ENCODE results near the gene STK35. TPM values are rescaled to one million over a fixed set of nuclear protein-coding genes. Genes with fewer than 3 reads are reported as not detected.

The STK35 gene
- total and polyA plus RNA-seq, 2 experiments from 2014 or later = 14.2 to 59.7 TPM

GRCh38 chr20:2139736-2140135, 38.1 kb downstream of the STK35 start:
- H3K4me1 Mint-ChIP-seq = peaks cover 2% of the 10 kb centered on the region; the same call in 2 of the 3 replicates
- peaks cover 31% of the 10 kb centered on the region for H4K20me1 ChIP-seq (replicated peaks; ENCODE audit: insufficient read depth)
- TF ChIP-seq EZH2phosphoT487 (IDR thresholded peaks at IDR 0.05; ENCODE audit: unreplicated experiment) = no peak
- no peak for TF ChIP-seq REST (IDR thresholded peaks at IDR 0.05; ENCODE audit: unreplicated experiment)
- no peak for TF ChIP-seq EZH2 (IDR thresholded peaks at IDR 0.05; ENCODE audit: low read depth, unreplicated experiment)
- no peak for TF ChIP-seq ETS1 (IDR thresholded peaks at IDR 0.05)
- no peak for TF ChIP-seq POLR2AphosphoS5 (IDR thresholded peaks at IDR 0.05; ENCODE audit: low read depth)
- TF ChIP-seq ZNF331 (CRISPR knock-in tag; IDR thresholded peaks at IDR 0.05; ENCODE audit: low read depth) = no peak
- no peak for TF ChIP-seq CREB1 (CRISPR knock-in tag; IDR thresholded peaks at IDR 0.05; ENCODE audit: low read depth)
- TF ChIP-seq ZNF462 (CRISPR knock-in tag; IDR thresholded peaks at IDR 0.05) = no peak
- no peak for TF ChIP-seq ZNF114 (CRISPR knock-in tag; IDR thresholded peaks at IDR 0.05)
- no peak for TF ChIP-seq NANOG (IDR thresholded peaks at IDR 0.05; ENCODE audit: borderline replicate concordance)
- TF ChIP-seq STAT1 (IDR thresholded peaks at IDR 0.05; ENCODE audit: unreplicated experiment) = no peak
- no peak for TF ChIP-seq CTCF (conservative IDR thresholded peaks at IDR 0.05; ENCODE audit: low read depth in 2 of 2)
- no peak for TF ChIP-seq JUNB (IDR thresholded peaks at IDR 0.05; ENCODE audit: unreplicated experiment)

More at GRCh38 chr20:2139736-2140135, 38.1 kb downstream of the STK35 start:
- Mint-ChIP-seq H3K36me3 (ENCODE audit: low read depth) (peaks cover 6% of the 10 kb centered on the region; the same call in 2 of the 3 replicates), H3K9me3 (no peaks in the 10 kb centered on the region), H3K27ac (no peak overlapping the region; the same call in 1 of the 2 replicates), H3K27me3 (ENCODE audit: insufficient read depth, low read depth, poor library complexity) (peaks cover 5% of the 10 kb centered on the region), H3K4me3 (no peak overlapping the region)
- Histone ChIP-seq H2AFZ (no peak overlapping the region), H3K36me3 (ENCODE audit: insufficient read depth) (no peaks in the 10 kb centered on the region), H3K79me2 (replicated peaks; ENCODE audit: insufficient read depth) (peaks cover 50% of the 10 kb centered on the region), H3F3A (replicated peaks; ENCODE audit: low read depth) (no peaks in the 10 kb centered on the region), H3K4me3 (no peak overlapping the region), H3K4me2 (no peak overlapping the region), H3K9me2 (ENCODE audit: insufficient read depth) (no peaks in the 10 kb centered on the region), H3K27me3 (ENCODE audit: insufficient read depth) (no peaks in the 10 kb centered on the region), H3K4me1 (ENCODE audit: insufficient read depth) (no peaks in the 10 kb centered on the region), H3K27ac (ENCODE audit: low read depth) (no peak overlapping the region)
- DNase-seq (ENCODE audit: low spot score) (no peak), ATAC-seq (no peak)
